Mammary epithelial cell (primary cell): Measurements from ENCODE around the gene HHLA2.

Experiments used
- CTCF ChIP-seq, 2 donors: IDR thresholded peaks in 1 of 2; conservative IDR thresholded peaks in 1 of 2; 2 replicates each; pipeline ENCODE4 v1.5.1; 2011 to 2012; ENCODE audit warnings: inconsistent platforms in 2 of 2, low read length in 2 of 2, mild to moderate bottlenecking in 2 of 2, control low read depth in 1 of 2, low read depth in 1 of 2; ENCODE audit not compliant: insufficient read depth in 1 of 2; ENCODE audit errors: extremely low read depth in 1 of 2
- EZH2 ChIP-seq: IDR thresholded peaks from 2 replicates; pipeline ENCODE4 v1.6.1; 2012; ENCODE audit warnings: low read length, inconsistent platforms, borderline replicate concordance

DNA sequence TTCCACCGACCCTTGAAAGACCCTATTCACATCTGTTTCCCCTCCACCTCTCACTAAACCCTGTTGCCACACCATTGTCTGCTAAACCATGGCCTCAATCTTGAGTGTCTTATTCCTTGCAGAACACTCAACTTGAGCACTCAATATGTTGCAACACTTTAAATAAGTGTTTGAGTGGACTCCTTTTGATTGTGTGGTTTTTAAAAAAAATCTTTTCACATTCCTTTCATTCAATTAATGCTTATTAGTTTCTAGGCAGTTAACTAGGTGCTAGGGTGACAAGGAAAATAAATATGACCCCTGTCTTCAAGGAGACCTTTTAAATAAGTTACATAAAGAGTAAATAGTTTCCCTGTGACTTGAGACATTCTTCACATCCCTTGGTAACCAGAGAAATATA, 13.3 kb upstream of the HHLA2 start:
- TF ChIP-seq CTCF (conservative IDR thresholded peaks at IDR 0.05 in 1 of 2, IDR thresholded peaks at IDR 0.05 in 1 of 2; ENCODE audit: extremely low read depth in 1 of 2, insufficient read depth in 1 of 2, low read depth in 1 of 2, low read length in 2 of 2): no peak
- TF ChIP-seq EZH2: no peak
